DOHH2 (cell line): ENCODE data around the gene GABARAPL1.

Source experiments
- H3F3A ChIP-seq: fragments of 200-600 bp; sonication (generic), shearing (Covaris generic); 2 replicates; pipeline ENCODE4 v1.6.0; 2016; ENCODE audit warnings: antibody characterized with exemption, mild to moderate bottlenecking; ENCODE audit not compliant: control insufficient read depth, insufficient read depth
- H3K27ac ChIP-seq: fragments of 200-600 bp; sonication (generic); 2 replicates; pipeline ENCODE4 v1.5.1; 2014; ENCODE audit warnings: low read depth, mild to moderate bottlenecking, low read length, moderate library complexity
- H3K27me3 ChIP-seq: fragments of 200-600 bp; sonication (generic); 2 replicates; pipeline ENCODE4 v1.6.1; 2014; ENCODE audit warnings: mild to moderate bottlenecking, low read length, mixed read lengths; ENCODE audit not compliant: control insufficient read depth
- H3K36me3 ChIP-seq: fragments of 200-600 bp; sonication (generic); 2 replicates; pipeline ENCODE4 v1.6.1; 2014; ENCODE audit warnings: mild to moderate bottlenecking, low read length, moderate library complexity, mixed read lengths; ENCODE audit not compliant: control insufficient read depth
- H3K4me1 ChIP-seq: fragments of 200-600 bp; sonication (generic); 2 replicates; pipeline ENCODE4 v1.6.1; 2014; ENCODE audit warnings: mild to moderate bottlenecking, low read length, mixed read lengths; ENCODE audit not compliant: control insufficient read depth
- H3K4me2 ChIP-seq: fragments of 200-600 bp; sonication (generic); 2 replicates; pipeline ENCODE4 v1.6.0; 2014; ENCODE audit warnings: mild to moderate bottlenecking, low read length, moderate library complexity
- H3K4me3 ChIP-seq: fragments of 200-600 bp; sonication (generic); 2 replicates; pipeline ENCODE4 v1.5.1; 2014; ENCODE audit warnings: mild to moderate bottlenecking, low read length, mixed read lengths
- H3K79me2 ChIP-seq: fragments of 200-600 bp; sonication (generic); 2 replicates; pipeline ENCODE4 v1.6.1; 2014; ENCODE audit warnings: mild to moderate bottlenecking, low read length, mixed read lengths; ENCODE audit not compliant: control insufficient read depth
- H3K9me2 ChIP-seq: fragments of 200-600 bp; sonication (generic); replicated peaks from 2 replicates; pipeline ENCODE4 v1.6.1; 2014; ENCODE audit warnings: mild to moderate bottlenecking, low read length, mixed read lengths; ENCODE audit not compliant: control insufficient read depth
- H3K9me3 ChIP-seq: fragments of 200-600 bp; sonication (generic); 2 replicates; pipeline ENCODE4 v1.6.1; 2014; ENCODE audit warnings: antibody characterized with exemption, low read length, mixed read lengths; ENCODE audit not compliant: control insufficient read depth, insufficient read depth
- H4K20me1 ChIP-seq: fragments of 200-600 bp; sonication (generic); 2 replicates; pipeline ENCODE4 v1.6.0; 2014; ENCODE audit warnings: low read depth, mild to moderate bottlenecking, antibody characterized with exemption, low read length, moderate library complexity; ENCODE audit not compliant: control insufficient read depth, insufficient read depth
- EZH2phosphoT487 ChIP-seq: fragments of 200-600 bp; sonication (generic); IDR thresholded peaks from 2 replicates; pipeline ENCODE4 v1.6.1; 2017; ENCODE audit warnings: borderline replicate concordance, mild to moderate bottlenecking, antibody characterized with exemption, low read length, moderate library complexity, mixed read lengths
- TF ChIP-seq, protein P1 (sequence below): fragments of 200-600 bp; sonication (generic); IDR thresholded peaks from one replicate; pipeline ENCODE4 v1.5.1; 2014; ENCODE audit warnings: antibody characterized with exemption, mild to moderate bottlenecking, low read depth, low read length; ENCODE audit not compliant: poor library complexity, severe bottlenecking

The GABARAPL1 gene

DNA sequence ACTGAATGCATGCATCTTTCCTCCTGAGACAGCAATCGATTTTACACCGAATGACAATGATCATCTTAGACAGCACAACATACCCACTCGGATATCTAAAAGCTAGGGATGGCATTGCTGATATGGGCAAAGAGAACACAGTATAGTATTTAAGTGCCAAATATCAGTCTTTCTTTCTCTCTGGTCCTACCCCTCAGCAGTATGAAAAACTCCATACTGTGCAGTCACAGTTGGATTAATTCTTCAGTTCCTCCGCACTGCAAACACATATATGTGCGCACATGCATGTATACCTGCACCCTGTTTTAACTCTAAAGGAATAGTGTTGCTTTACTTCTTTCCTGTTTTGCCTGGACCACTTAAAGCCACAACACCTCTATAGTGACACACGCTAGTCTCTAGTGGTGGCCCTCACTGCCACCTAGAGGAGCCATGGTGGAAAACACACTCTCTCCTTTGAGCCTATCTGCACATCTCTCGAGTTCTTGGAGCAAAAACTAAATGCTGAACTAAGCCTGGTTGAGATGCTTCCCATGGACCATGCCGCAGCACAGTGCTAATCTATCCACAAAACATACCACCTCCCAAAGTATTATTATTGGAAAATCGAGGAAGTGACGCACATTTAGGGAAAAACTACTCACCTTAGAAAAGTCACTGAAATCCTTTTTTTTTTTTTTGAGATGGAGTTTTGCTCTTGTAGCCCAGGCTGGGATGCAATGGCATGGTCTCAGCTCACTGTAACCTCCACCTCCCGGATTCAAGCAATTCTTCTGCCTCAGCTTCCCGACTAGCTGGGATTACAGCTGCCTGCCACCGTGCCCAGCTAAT, 21.9 kb upstream of the GABARAPL1 start:
- TF ChIP-seq, protein P1, sequence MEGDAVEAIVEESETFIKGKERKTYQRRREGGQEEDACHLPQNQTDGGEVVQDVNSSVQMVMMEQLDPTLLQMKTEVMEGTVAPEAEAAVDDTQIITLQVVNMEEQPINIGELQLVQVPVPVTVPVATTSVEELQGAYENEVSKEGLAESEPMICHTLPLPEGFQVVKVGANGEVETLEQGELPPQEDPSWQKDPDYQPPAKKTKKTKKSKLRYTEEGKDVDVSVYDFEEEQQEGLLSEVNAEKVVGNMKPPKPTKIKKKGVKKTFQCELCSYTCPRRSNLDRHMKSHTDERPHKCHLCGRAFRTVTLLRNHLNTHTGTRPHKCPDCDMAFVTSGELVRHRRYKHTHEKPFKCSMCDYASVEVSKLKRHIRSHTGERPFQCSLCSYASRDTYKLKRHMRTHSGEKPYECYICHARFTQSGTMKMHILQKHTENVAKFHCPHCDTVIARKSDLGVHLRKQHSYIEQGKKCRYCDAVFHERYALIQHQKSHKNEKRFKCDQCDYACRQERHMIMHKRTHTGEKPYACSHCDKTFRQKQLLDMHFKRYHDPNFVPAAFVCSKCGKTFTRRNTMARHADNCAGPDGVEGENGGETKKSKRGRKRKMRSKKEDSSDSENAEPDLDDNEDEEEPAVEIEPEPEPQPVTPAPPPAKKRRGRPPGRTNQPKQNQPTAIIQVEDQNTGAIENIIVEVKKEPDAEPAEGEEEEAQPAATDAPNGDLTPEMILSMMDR = peak; percentile 85
- TF ChIP-seq EZH2phosphoT487 = no peak
- Histone ChIP-seq H3K9me2 (no peaks in the 10 kb centered on the region), H4K20me1 (no peaks in the 10 kb centered on the region), H3K4me1 (peaks cover 22% of the 10 kb centered on the region), H3K36me3 (no peaks in the 10 kb centered on the region), H3K9me3 (no peaks in the 10 kb centered on the region), H3F3A (no peaks in the 10 kb centered on the region), H3K4me2 (no peak overlapping the region), H3K27me3 (peaks cover 37% of the 10 kb centered on the region), H3K79me2 (no peaks in the 10 kb centered on the region), H3K4me3 (no peak overlapping the region), H3K27ac (no peak overlapping the region)

DNA sequence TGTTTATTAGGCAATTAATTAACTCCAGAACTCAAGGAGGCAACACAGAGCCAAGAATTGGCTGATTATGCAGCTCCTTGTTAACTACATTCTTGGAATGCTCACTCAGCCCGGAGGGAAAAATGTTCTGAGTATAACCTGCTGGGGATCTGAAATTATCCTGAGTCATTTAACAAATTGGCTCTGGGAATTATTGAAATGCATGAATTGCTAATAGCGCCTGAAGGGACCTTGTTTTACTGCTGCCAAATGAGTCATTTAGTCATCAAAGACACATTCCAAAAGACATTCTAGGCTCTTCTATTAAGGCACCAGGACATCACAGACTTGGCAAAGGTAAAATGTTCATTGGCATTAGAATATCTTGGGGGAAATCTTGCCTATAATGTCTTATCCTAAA, 20.8 kb upstream of the GABARAPL1 start:
- no peaks in the 10 kb centered on the region for H3K79me2 ChIP-seq
- no peaks in the 10 kb centered on the region for H3K9me3 ChIP-seq
- peaks cover 4% of the 10 kb centered on the region; the same call in 1 of the 2 replicates for H3F3A ChIP-seq
- no peak overlapping the region for H3K4me2 ChIP-seq
- no peaks in the 10 kb centered on the region for H3K36me3 ChIP-seq
- peaks cover 30% of the 10 kb centered on the region for H3K4me1 ChIP-seq
- H3K27me3 ChIP-seq = peaks cover 34% of the 10 kb centered on the region
- H4K20me1 ChIP-seq = no peaks in the 10 kb centered on the region
- no peak overlapping the region for H3K4me3 ChIP-seq
- TF ChIP-seq, protein P1 = no peak
- no peak for TF ChIP-seq EZH2phosphoT487
- H3K9me2 ChIP-seq = no peaks in the 10 kb centered on the region
- no peak overlapping the region for H3K27ac ChIP-seq

DNA sequence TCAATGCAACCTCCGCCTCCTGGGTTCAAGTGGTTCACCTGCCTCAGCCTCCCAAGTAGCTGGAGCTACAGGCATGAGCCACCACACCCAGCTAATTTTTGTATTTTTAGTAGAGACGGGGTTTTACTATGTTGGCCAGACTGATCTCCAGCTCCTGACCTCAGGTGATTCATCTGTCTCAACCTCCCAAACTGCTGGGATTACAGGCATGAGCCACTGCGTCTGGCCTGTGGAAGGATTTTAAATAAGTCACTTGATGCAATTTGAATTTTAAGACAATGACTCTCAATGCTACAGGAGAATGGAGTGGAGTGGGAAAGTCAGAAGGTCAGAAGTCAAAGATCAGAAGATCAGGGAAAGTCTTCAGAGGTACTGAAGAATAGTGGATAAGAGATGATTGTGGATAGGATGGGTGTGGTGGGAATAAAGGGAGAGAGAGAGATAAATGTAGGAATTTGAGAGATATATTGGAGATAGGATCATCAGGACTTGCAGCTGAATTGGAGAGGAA, 18.5 kb upstream of the GABARAPL1 start:
- Histone ChIP-seq H3K9me3 (no peaks in the 10 kb centered on the region), H3K9me2 (no peaks in the 10 kb centered on the region), H3K36me3 (no peaks in the 10 kb centered on the region), H4K20me1 (no peaks in the 10 kb centered on the region), H3K4me1 (peaks cover 37% of the 10 kb centered on the region), H3K27ac (no peak overlapping the region), H3K4me3 (no peak overlapping the region), H3K79me2 (no peaks in the 10 kb centered on the region), H3K27me3 (peaks cover 38% of the 10 kb centered on the region), H3F3A (peaks cover 4% of the 10 kb centered on the region; the same call in 1 of the 2 replicates), H3K4me2 (no peak overlapping the region)
- TF ChIP-seq, protein P1 = no peak
- TF ChIP-seq EZH2phosphoT487 = no peak
